ENCODE results near the gene MELK. TPM values are rescaled to one million over a fixed set of nuclear protein-coding genes. Genes with fewer than 3 reads are reported as not detected.

MELK gene
- total RNA-seq, 3 donors from 2014 or later = 0.48 to 0.59 TPM; not detected in 1

DNA sequence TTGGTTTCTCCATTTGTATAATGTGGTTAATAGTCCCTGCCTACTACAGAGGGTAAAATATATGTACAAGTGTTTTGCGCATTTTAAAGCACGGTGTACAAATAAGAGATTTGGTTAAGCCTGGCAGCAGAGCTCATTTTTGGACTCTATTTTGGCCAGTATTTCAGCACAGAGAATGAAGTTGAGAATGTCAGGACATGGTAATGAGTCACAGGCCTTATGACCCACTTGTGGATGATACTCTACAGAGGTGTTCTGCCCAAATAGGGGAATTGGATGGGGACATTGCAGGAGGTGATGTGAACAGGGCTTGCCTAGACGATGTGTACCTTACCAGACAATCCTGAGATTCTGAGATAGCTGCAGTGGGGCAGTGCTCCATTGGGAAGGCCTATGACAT lies 50.6 kb downstream of the MELK start:
- no peak for TF ChIP-seq POLR2A (IDR thresholded peaks at IDR 0.05)
- TF ChIP-seq POLR2AphosphoS5 (IDR thresholded peaks at IDR 0.05) = no peak
- no peak for TF ChIP-seq CTCF (IDR thresholded peaks at IDR 0.05)
- Histone ChIP-seq H3K9me3 (no peaks in the 10 kb centered on the region), H3K36me3 (no peaks in the 10 kb centered on the region), H3K27me3 (no peaks in the 10 kb centered on the region), H3K4me3 (no peak overlapping the region), H3K27ac (no peak overlapping the region), H3K4me1 (no peaks in the 10 kb centered on the region)
- no peak for DNase-seq (ENCODE audit: low spot score in 2 of 2)
- intact Hi-C loops (cut with DNase I; ENCODE audit: low total_unique reads) = no loop called here

DNA sequence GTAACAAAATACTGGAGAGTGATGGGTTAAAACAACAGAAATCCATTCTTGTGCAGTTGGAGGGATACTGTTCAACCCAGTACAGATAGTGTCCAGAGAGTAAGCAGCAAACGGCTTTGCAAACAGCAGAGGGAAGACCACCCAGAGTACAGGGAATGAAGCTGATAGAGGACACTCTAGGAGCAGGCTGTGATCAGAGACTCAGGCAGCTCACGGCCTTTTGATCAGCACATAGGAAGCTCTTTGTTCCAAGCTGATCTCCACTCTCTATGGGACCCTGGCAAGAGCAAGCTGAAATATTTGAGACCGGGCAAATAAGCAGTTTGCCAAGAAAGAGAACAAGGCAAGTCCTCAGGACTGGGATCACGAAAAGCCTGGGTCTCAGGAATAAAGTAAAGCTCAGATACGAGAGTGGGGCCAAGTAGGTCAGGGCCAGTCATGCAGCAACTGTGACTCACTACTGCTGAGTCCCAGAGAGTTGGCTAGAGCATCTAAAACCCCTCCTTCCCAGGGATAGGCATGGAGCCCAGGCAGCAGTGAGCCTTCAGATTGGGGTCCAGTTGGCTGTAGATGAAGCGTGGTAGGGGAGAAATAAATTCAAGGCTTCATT lies 52.4 kb downstream of the MELK start:
- Histone ChIP-seq H3K27ac (peak overlapping the region in 1 of 2 donors; percentile 57), H3K4me1 (no peaks in the 10 kb centered on the region)
- intact Hi-C loops (cut with DNase I; ENCODE audit: low total_unique reads) = no loop called here

DNA sequence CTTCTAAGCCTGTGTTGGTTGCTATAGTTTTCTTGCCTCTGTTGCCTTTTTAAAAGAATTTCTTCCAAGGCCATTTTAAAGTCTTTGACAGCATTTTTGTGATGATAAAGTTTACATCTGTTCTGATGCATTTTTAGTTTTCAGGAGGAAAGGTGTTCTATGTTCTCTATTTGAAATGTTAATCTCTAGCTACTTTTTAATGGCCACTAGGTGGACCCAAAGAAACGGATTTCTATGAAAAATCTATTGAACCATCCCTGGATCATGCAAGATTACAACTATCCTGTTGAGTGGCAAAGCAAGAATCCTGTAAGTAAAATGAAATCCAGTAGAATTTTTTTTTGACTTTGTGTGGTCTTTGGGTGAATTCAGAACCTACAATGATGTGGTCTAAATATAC lies 60.2 kb downstream of the MELK start:
- Histone ChIP-seq H3K27me3 (no peaks in the 10 kb centered on the region), H3K27ac (no peak overlapping the region), H3K4me1 (no peaks in the 10 kb centered on the region), H3K9me3 (no peaks in the 10 kb centered on the region), H3K4me3 (no peak overlapping the region), H3K36me3 (no peaks in the 10 kb centered on the region)
- DNase-seq (ENCODE audit: low spot score in 2 of 2) = no peak
- TF ChIP-seq POLR2AphosphoS5 (IDR thresholded peaks at IDR 0.05) (no peak), CTCF (IDR thresholded peaks at IDR 0.05) (peak in 2 of 3 donors; percentile 15 to 16), POLR2A (IDR thresholded peaks at IDR 0.05) (no peak)
- intact Hi-C loops (cut with DNase I; ENCODE audit: low total_unique reads) = no loop called here

More for the DNA sequence above, 52.4 kb downstream of the MELK start:
- Histone ChIP-seq H3K36me3 (no peaks in the 10 kb centered on the region), H3K9me3 (no peaks in the 10 kb centered on the region), H3K27me3 (no peaks in the 10 kb centered on the region), H3K4me3 (no peak overlapping the region)
- DNase-seq (ENCODE audit: low spot score in 2 of 2) = no peak
- no peak for TF ChIP-seq CTCF (IDR thresholded peaks at IDR 0.05)
- TF ChIP-seq POLR2AphosphoS5 (IDR thresholded peaks at IDR 0.05) = peak in 1 of 3 donors; percentile 38
- TF ChIP-seq POLR2A (IDR thresholded peaks at IDR 0.05) = no peak

- Histone ChIP-seq H3K4me3 (no peak overlapping the region), H3K4me1 (no peaks in the 10 kb centered on the region), H3K27ac (no peak overlapping the region), H3K27me3 (no peaks in the 10 kb centered on the region), H3K9me3 (no peaks in the 10 kb centered on the region), H3K36me3 (no peaks in the 10 kb centered on the region)
- DNase-seq (ENCODE audit: low spot score in 2 of 2) = no peak
- intact Hi-C loops (cut with DNase I; ENCODE audit: low total_unique reads) = no loop called here
- TF ChIP-seq CTCF (IDR thresholded peaks at IDR 0.05) (no peak), POLR2AphosphoS5 (IDR thresholded peaks at IDR 0.05) (no peak), POLR2A (IDR thresholded peaks at IDR 0.05) (no peak)
Observed at GRCh38 chr9:36637491-36638270, 65.0 kb downstream of the MELK start.

GRCh38 chr9:36640771-36641381 lies 68.2 kb downstream of the MELK start:
- H3K27me3 ChIP-seq = no peaks in the 10 kb centered on the region
- intact Hi-C loops (cut with DNase I; ENCODE audit: low total_unique reads) = no loop called here
- TF ChIP-seq POLR2A (IDR thresholded peaks at IDR 0.05) (no peak), POLR2AphosphoS5 (IDR thresholded peaks at IDR 0.05) (no peak), CTCF (IDR thresholded peaks at IDR 0.05) (no peak)
- H3K4me3 ChIP-seq = no peak overlapping the region
- no peaks in the 10 kb centered on the region for H3K36me3 ChIP-seq
- H3K27ac ChIP-seq = no peak overlapping the region
- no peaks in the 10 kb centered on the region for H3K9me3 ChIP-seq
- no peaks in the 10 kb centered on the region for H3K4me1 ChIP-seq
- no peak for DNase-seq (ENCODE audit: low spot score in 2 of 2)

Data from breast epithelium (tissue), 4 donors.